ENCODE results near the gene CCDC77. TPM values are rescaled to one million over a fixed set of nuclear protein-coding genes. Genes with fewer than 3 reads are reported as not detected.

The CCDC77 gene
- total RNA-seq, 2 experiments from 2014 or later = 13.2 to 14.9 TPM

Other genes with a start within 250 kb of the CCDC77 start
- under 1 TPM in 1 of 2 experiments, not detected in 1; 0.21 TPM for gene SLC6A12, start 187.5 kb upstream of the CCDC77 start, total RNA-seq
- not detected for gene SLC6A13, start 138.8 kb upstream of the CCDC77 start, total RNA-seq
- 10 to 100 TPM; 59.0 to 61.3 TPM for gene KDM5A, start 12.3 kb upstream of the CCDC77 start, total RNA-seq
- gene B4GALNT3, start 58.3 kb downstream of the CCDC77 start, total RNA-seq = 1 to 10 TPM; 1.1 to 1.2 TPM

Data from activated naive CD4-positive, alpha-beta T cell treated with anti-CD3 and anti-CD28 coated beads for 36 hours (primary cell).